ENCODE data around the gene CTIF. TPM values are rescaled to one million over a fixed set of nuclear protein-coding genes. Genes with fewer than 3 reads are reported as not detected.

The CTIF gene
- total and polyA plus RNA-seq, 2 experiments from 2014 or later: 22.1 to 27.9 TPM

GRCh38 chr18:48589797-48590519, 51.1 kb downstream of the CTIF start:
- H4K20me1 ChIP-seq (ENCODE audit: insufficient read depth, poor library complexity, severe bottlenecking): peaks cover 30% of the 10 kb centered on the region
- peaks cover 60% of the 10 kb centered on the region for H3K79me2 ChIP-seq
- no peaks in the 10 kb centered on the region for H3K4me1 ChIP-seq (ENCODE audit: insufficient read depth)
- H3K4me3 ChIP-seq: no peak overlapping the region
- no peaks in the 10 kb centered on the region for H3K9me2 ChIP-seq (replicated peaks; ENCODE audit: insufficient read depth)
- H3K9me3 ChIP-seq (ENCODE audit: low read depth): no peaks in the 10 kb centered on the region
- H2AFZ ChIP-seq: no peak overlapping the region
- no peak overlapping the region for H3K27ac ChIP-seq
- WGBS (ENCODE audit: low lambda C conversion rate, missing lambda C conversion rate): 94% methylated on average over 15 of the region's 15 CpGs
- no peak for DNase-seq (ENCODE audit: low spot score)
- H3K27me3 ChIP-seq: no peaks in the 10 kb centered on the region
- TF ChIP-seq CTCF (IDR thresholded peaks at IDR 0.05; ENCODE audit: poor library complexity) (no peak), EZH2 (IDR thresholded peaks at IDR 0.05; ENCODE audit: borderline replicate concordance) (no peak), EZH2phosphoT487 (IDR thresholded peaks at IDR 0.05; ENCODE audit: low read depth, severe bottlenecking, unreplicated experiment) (no peak)
- no peaks in the 10 kb centered on the region for H3K36me3 ChIP-seq (replicated peaks; ENCODE audit: insufficient read depth, low read depth)
- no peak overlapping the region for H3K4me2 ChIP-seq

GRCh38 chr18:48590678-48591077, 51.8 kb downstream of the CTIF start:
- H3K79me2 ChIP-seq: peaks cover 53% of the 10 kb centered on the region
- TF ChIP-seq CTCF (IDR thresholded peaks at IDR 0.05; ENCODE audit: poor library complexity): no peak
- no peak for TF ChIP-seq EZH2 (IDR thresholded peaks at IDR 0.05; ENCODE audit: borderline replicate concordance)
- TF ChIP-seq EZH2phosphoT487 (IDR thresholded peaks at IDR 0.05; ENCODE audit: low read depth, severe bottlenecking, unreplicated experiment): no peak
- DNase-seq (ENCODE audit: low spot score): no peak
- no peaks in the 10 kb centered on the region for H3K9me2 ChIP-seq (replicated peaks; ENCODE audit: insufficient read depth)
- no peaks in the 10 kb centered on the region for H3K27me3 ChIP-seq
- no peak overlapping the region for H2AFZ ChIP-seq
- WGBS (ENCODE audit: low lambda C conversion rate, missing lambda C conversion rate): 93% methylated on average over 5 of the region's 5 CpGs
- H3K27ac ChIP-seq: no peak overlapping the region
- H3K4me3 ChIP-seq: no peak overlapping the region
- no peaks in the 10 kb centered on the region for H3K9me3 ChIP-seq (ENCODE audit: low read depth)
- H3K4me2 ChIP-seq: no peak overlapping the region
- H4K20me1 ChIP-seq (ENCODE audit: insufficient read depth, poor library complexity, severe bottlenecking): peaks cover 25% of the 10 kb centered on the region
- no peaks in the 10 kb centered on the region for H3K4me1 ChIP-seq (ENCODE audit: insufficient read depth)
- H3K36me3 ChIP-seq (replicated peaks; ENCODE audit: insufficient read depth, low read depth): no peaks in the 10 kb centered on the region

- Histone ChIP-seq H3K79me2 (peaks cover 36% of the 10 kb centered on the region), H3K36me3 (replicated peaks; ENCODE audit: insufficient read depth, low read depth) (no peaks in the 10 kb centered on the region), H4K20me1 (ENCODE audit: insufficient read depth, poor library complexity, severe bottlenecking) (peaks cover 19% of the 10 kb centered on the region), H3K4me1 (ENCODE audit: insufficient read depth) (no peaks in the 10 kb centered on the region), H3K9me3 (ENCODE audit: low read depth) (no peaks in the 10 kb centered on the region), H3K27ac (no peak overlapping the region), H3K27me3 (no peaks in the 10 kb centered on the region), H3K4me3 (no peak overlapping the region), H3K9me2 (replicated peaks; ENCODE audit: insufficient read depth) (no peaks in the 10 kb centered on the region), H2AFZ (no peak overlapping the region), H3K4me2 (no peak overlapping the region)
- WGBS (ENCODE audit: low lambda C conversion rate, missing lambda C conversion rate): 85% methylated on average over 17 of the region's 17 CpGs
- no peak for DNase-seq (ENCODE audit: low spot score)
- TF ChIP-seq EZH2phosphoT487 (IDR thresholded peaks at IDR 0.05; ENCODE audit: low read depth, severe bottlenecking, unreplicated experiment): no peak
- TF ChIP-seq EZH2 (IDR thresholded peaks at IDR 0.05; ENCODE audit: borderline replicate concordance): no peak
- TF ChIP-seq CTCF (IDR thresholded peaks at IDR 0.05; ENCODE audit: poor library complexity): no peak
These were observed 53.8 kb downstream of the CTIF start for GRCh38 chr18:48592540-48593171.

Measured in hepatocyte (in vitro differentiated cells).